Activated naive CD8-positive, alpha-beta T cell treated with anti-CD3 and anti-CD28 coated beads, Interleukin-2, amount 10 ng/mL, durations not matched to agents 7 days and 5 days (primary cell): ENCODE measurements around the gene GTSE1. TPM values are rescaled to one million over a fixed set of nuclear protein-coding genes. Genes with fewer than 3 reads are reported as not detected.
"Not testable (repeated sequence)": the region's sequence is repeated elsewhere in the genome, so short reads cannot be mapped to it uniquely, and the experiment has no call there.

Experiments used
- ATAC-seq: fragments of 150-1000 bp; cut with Tn5 transposase; one replicate; pipeline ENCODE4 v1.10.0; 2021; ENCODE audit warnings: low read depth, moderate library complexity
- POLR2A ChIA-PET: fragments of 350-600 bp; sonication (Branson Sonifier 250); formaldehyde crosslinking; loops from one replicate; lab custom pipeline; 2021; ENCODE audit warnings: antibody characterized with exemption; lab: Charles Lee
- DNase-seq: peaks from one replicate; pipeline ENCODE4 v3.0.0; 2021
- H3K27ac Mint-ChIP-seq: one replicate; pipeline ENCODE4 v1.8.0; 2022; ENCODE audit warnings: mild to moderate bottlenecking, mixed read lengths
- H3K27me3 Mint-ChIP-seq: one replicate; pipeline ENCODE4 v1.8.0; 2022; ENCODE audit warnings: mild to moderate bottlenecking, moderate library complexity, mixed read lengths
- H3K36me3 Mint-ChIP-seq: one replicate; pipeline ENCODE4 v1.8.0; 2021; ENCODE audit warnings: mild to moderate bottlenecking, mixed read lengths
- H3K4me1 Mint-ChIP-seq: one replicate; pipeline ENCODE4 v1.8.0; 2021; ENCODE audit warnings: mixed read lengths
- H3K4me3 Mint-ChIP-seq: one replicate; pipeline ENCODE4 v1.8.0; 2022; ENCODE audit warnings: mild to moderate bottlenecking, moderate library complexity, mixed read lengths
- H3K9me3 Mint-ChIP-seq: one replicate; pipeline ENCODE4 v1.8.0; 2021; ENCODE audit warnings: mixed read lengths
- total RNA-seq, 2 experiments: library from RNA; stranded (reverse); gene quantifications; one replicate each; pipeline ENCODE4 v1.2.3, GENCODE V29; 2021

The GTSE1 gene
- total RNA-seq, 2 experiments from 2014 or later, result 64.9 to 73.8 TPM

DNA sequence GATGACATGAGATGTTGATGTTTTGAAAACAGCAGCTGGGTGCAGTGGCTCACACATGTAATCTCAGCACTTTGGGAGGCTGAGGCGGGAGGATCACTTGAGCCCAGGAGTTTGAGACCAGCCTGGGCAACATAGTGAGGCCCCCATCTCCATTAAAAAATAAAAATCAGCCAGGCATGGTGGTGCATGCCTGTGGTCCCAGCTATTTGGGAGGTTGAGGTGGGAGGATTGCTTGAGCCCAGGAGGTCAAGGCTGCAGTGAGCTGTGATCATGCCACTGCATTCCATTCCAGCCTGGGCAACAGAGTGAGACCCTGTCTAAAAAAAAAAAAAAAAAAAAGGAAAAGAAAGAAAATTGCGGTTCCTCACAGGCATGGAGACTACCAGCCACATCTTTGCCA is 16.2 kb downstream of the GTSE1 start:
- not testable (repeated sequence) for H3K27ac Mint-ChIP-seq, H3K4me3 Mint-ChIP-seq, H3K27me3 Mint-ChIP-seq, H3K9me3 Mint-ChIP-seq, H3K4me1 Mint-ChIP-seq, DNase-seq, ATAC-seq
- peaks cover 45% of the 10 kb centered on the region for H3K36me3 Mint-ChIP-seq
- POLR2A ChIA-PET, result interaction anchor here (0.7 kb wide), 1 partner anchor 385 kb away, joined by 6 read pairs; no protein-coding TSS in a partner anchor

DNA sequence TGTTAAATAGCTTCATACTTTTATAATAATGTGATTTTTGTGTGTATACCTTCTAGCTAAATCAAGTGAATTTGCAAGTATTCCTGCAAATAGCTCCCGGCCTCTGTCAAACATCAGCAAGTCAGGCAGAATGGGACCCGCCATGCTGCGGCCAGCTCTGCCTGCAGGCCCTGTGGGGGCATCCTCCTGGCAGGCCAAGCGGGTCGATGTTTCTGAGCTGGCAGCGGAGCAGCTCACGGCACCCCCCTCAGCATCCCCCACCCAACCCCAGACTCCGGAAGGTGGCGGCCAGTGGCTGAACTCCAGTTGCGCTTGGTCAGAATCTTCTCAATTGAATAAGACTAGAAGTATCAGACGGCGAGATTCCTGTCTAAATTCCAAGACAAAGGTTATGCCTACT is 19.3 kb downstream of the GTSE1 start:
- ATAC-seq, result no peak

DNA sequence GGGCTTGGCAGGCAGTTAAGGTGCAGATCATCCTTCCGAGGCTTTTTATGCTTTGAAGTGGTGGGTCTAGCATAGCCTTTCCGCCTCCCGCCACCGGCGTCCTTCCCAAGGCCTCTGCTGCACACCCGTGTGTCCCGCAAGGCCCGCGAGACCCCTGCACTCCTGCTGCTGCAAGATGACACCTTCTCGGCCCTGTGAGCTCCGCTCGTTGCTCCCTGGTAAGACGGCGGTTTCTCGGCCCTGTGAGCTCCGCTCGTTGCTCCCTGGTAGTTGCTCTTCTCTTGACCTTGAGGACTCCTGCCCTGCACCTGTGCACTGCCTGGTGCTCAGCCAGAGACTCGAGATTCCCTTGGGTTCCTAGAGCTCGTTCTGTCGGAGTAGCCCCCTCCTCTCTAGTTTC is 21.0 kb downstream of the GTSE1 start:
- Mint-ChIP-seq H3K4me3 (no peak overlapping the region), H3K27me3 (no peaks in the 10 kb centered on the region), H3K9me3 (no peaks in the 10 kb centered on the region), H3K36me3 (peaks cover 43% of the 10 kb centered on the region), H3K27ac (no peak overlapping the region), H3K4me1 (peaks cover 2% of the 10 kb centered on the region)
- POLR2A ChIA-PET, result interaction anchor here (0.5 kb wide), 1 partner anchor 49 kb away, joined by 3 read pairs; no protein-coding TSS in a partner anchor
- ATAC-seq, result no peak
- no peak for DNase-seq

More for the DNA sequence above, 19.3 kb downstream of the GTSE1 start:
- Mint-ChIP-seq H3K4me3 (no peak overlapping the region), H3K9me3 (no peaks in the 10 kb centered on the region), H3K36me3 (peaks cover 42% of the 10 kb centered on the region), H3K27me3 (no peaks in the 10 kb centered on the region), H3K4me1 (peaks cover 2% of the 10 kb centered on the region), H3K27ac (no peak overlapping the region)
- no peak for DNase-seq
- POLR2A ChIA-PET, result no interaction called here

- H3K36me3 Mint-ChIP-seq, result peaks cover 49% of the 10 kb centered on the region
- H3K27me3 Mint-ChIP-seq, result no peaks in the 10 kb centered on the region
- POLR2A ChIA-PET, result no interaction called here
- DNase-seq (no peak), ATAC-seq (no peak)
- no peaks in the 10 kb centered on the region for H3K9me3 Mint-ChIP-seq
- H3K27ac Mint-ChIP-seq, result no peak overlapping the region
- no peak overlapping the region for H3K4me3 Mint-ChIP-seq
- peaks cover 2% of the 10 kb centered on the region for H3K4me1 Mint-ChIP-seq
These were observed 21.9 kb downstream of the GTSE1 start for GRCh38 chr22:46318576-46318975.

- Mint-ChIP-seq H3K4me3 (no peak overlapping the region), H3K9me3 (no peaks in the 10 kb centered on the region), H3K27ac (no peak overlapping the region), H3K4me1 (peaks cover 2% of the 10 kb centered on the region), H3K36me3 (peaks cover 47% of the 10 kb centered on the region), H3K27me3 (no peaks in the 10 kb centered on the region)
- no peak for DNase-seq
- ATAC-seq, result no peak
- POLR2A ChIA-PET, result no interaction called here
These were observed 22.6 kb downstream of the GTSE1 start for GRCh38 chr22:46319319-46319718.

GRCh38 chr22:46320166-46320710 is 23.6 kb downstream of the GTSE1 start:
- Mint-ChIP-seq H3K36me3 (peaks cover 52% of the 10 kb centered on the region), H3K27me3 (no peaks in the 10 kb centered on the region), H3K4me1 (peaks cover 2% of the 10 kb centered on the region), H3K4me3 (no peak overlapping the region), H3K9me3 (no peaks in the 10 kb centered on the region), H3K27ac (no peak overlapping the region)
- DNase-seq (no peak), ATAC-seq (no peak)
- POLR2A ChIA-PET, result no interaction called here

DNA sequence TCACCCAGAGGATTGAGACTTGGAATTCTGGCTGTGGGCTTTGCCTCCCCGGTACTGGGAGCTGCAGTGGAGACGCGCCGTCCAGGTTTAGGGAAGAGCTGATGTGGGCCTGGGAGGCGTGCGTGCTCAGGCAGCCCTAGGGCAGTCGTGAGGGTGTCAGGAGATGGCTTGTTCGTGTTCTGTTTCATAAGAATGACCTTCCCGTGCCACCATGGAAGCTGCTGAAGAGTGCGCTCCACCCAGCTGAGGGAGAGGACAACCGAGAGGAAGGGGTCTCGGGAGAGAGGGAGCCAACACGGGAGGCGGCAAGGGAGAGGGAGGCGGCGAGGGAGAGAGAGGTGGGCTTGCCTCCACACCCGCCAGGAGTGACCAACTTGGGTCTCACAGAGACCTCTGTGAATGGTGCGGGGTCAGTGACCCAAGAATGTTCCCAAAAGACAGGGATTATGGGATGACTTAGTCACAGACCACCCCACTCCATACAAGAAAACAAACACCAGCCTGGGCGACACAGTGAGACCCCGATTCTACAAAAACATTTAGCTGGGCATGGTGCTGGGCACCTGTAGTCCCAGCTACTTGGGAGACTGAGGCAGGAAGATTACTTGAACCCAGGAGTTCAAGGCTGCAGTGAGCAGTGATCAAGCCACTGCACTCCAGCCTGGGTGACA is 24.2 kb downstream of the GTSE1 start:
- no peaks in the 10 kb centered on the region for H3K27me3 Mint-ChIP-seq
- no peak overlapping the region for H3K27ac Mint-ChIP-seq
- H3K9me3 Mint-ChIP-seq, result no peaks in the 10 kb centered on the region
- ATAC-seq (no peak), DNase-seq (no peak)
- peaks cover 53% of the 10 kb centered on the region for H3K36me3 Mint-ChIP-seq
- H3K4me3 Mint-ChIP-seq, result no peak overlapping the region
- peaks cover 2% of the 10 kb centered on the region for H3K4me1 Mint-ChIP-seq
- POLR2A ChIA-PET, result no interaction called here

GRCh38 chr22:46322711-46323110 is 26.0 kb downstream of the GTSE1 start:
- Mint-ChIP-seq H3K27me3 (no peaks in the 10 kb centered on the region), H3K27ac (no peak overlapping the region), H3K9me3 (no peaks in the 10 kb centered on the region), H3K4me1 (peaks cover 2% of the 10 kb centered on the region), H3K36me3 (peaks cover 50% of the 10 kb centered on the region), H3K4me3 (no peak overlapping the region)
- POLR2A ChIA-PET, result no interaction called here
- ATAC-seq, result no peak
- no peak for DNase-seq

GRCh38 chr22:46323162-46323561 is 26.5 kb downstream of the GTSE1 start:
- peak overlapping the region; percentile 56 for H3K27ac Mint-ChIP-seq
- H3K36me3 Mint-ChIP-seq, result peaks cover 47% of the 10 kb centered on the region
- no peak for DNase-seq
- no peaks in the 10 kb centered on the region for H3K9me3 Mint-ChIP-seq
- H3K27me3 Mint-ChIP-seq, result no peaks in the 10 kb centered on the region
- no peak overlapping the region for H3K4me3 Mint-ChIP-seq
- peaks cover 2% of the 10 kb centered on the region for H3K4me1 Mint-ChIP-seq
- ATAC-seq, result no peak
- POLR2A ChIA-PET, result no interaction called here

- no peak for ATAC-seq
- POLR2A ChIA-PET, result no interaction called here
- H3K36me3 Mint-ChIP-seq, result peaks cover 32% of the 10 kb centered on the region
These were observed 29.5 kb downstream of the GTSE1 start for GRCh38 chr22:46326066-46326680.

DNA sequence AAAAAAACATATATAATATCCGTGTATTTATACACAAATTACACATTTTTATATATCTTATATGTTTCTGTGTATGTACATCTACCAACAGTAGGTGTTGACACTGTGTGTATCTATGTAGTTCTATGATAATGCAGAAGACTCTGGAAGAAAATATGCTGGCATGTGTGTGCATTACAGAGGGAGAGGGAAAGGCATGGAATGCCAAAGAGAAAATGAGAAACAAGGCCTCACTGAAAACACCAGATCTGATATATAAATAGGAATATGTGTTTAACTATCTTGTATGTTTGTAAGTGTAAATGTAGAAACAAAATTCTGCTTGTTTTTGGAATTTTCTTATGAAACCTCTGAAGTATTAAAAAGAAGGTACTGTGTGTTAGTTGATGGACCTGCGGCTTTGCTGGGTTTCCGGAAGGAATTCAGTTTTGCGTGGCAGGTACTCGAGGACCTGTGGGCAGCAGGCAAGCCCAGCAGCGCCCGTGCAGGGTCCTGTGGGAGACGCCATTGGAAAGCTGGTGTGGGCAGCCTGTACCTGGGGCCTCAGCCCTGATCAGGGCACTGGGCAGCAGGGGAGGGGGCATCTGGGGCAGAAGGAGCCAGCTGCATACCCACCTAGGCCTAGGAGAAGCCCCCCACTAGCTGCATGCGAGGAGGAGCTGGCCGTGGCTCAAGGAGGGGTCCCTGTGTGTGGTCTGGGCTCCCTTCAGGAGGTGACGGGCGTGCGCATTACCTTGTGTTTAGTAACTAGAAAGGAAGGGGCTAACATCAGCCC is 31.2 kb downstream of the GTSE1 start:
- ATAC-seq (no peak), DNase-seq (no peak)
- POLR2A ChIA-PET, result no interaction called here
- Mint-ChIP-seq H3K9me3 (no peaks in the 10 kb centered on the region), H3K4me3 (no peak overlapping the region), H3K27me3 (no peaks in the 10 kb centered on the region), H3K4me1 (no peaks in the 10 kb centered on the region), H3K36me3 (peaks cover 26% of the 10 kb centered on the region), H3K27ac (no peak overlapping the region)

More at GRCh38 chr22:46326066-46326680, 29.5 kb downstream of the GTSE1 start:
- no peak overlapping the region for H3K4me3 Mint-ChIP-seq
- DNase-seq, result no peak
- H3K27me3 Mint-ChIP-seq, result no peaks in the 10 kb centered on the region
- no peak overlapping the region for H3K27ac Mint-ChIP-seq
- no peaks in the 10 kb centered on the region for H3K4me1 Mint-ChIP-seq
- no peaks in the 10 kb centered on the region for H3K9me3 Mint-ChIP-seq

DNA sequence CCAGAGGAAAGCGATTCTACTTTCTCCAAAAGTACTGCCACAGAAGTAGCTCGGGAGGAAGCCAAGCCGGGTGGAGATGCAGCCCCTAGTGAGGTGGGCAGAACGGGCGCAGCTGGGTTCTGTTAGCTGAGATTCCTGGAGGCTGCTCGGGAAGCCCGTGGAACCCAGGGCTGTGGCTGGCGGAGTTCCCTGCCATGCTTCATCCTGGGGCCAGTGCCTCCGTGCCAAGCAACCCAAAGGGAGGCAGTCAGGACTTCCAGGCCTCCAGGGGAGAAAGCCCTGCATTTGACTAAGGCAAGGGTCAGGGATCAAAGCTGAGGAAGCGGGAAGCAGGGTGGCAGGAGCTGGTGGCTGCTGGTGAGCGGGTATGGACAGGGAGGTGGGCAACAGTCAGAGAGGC is 32.1 kb downstream of the GTSE1 start:
- Mint-ChIP-seq H3K9me3 (no peaks in the 10 kb centered on the region), H3K4me3 (no peak overlapping the region), H3K27ac (no peak overlapping the region), H3K27me3 (no peaks in the 10 kb centered on the region), H3K36me3 (peaks cover 28% of the 10 kb centered on the region), H3K4me1 (no peaks in the 10 kb centered on the region)
- POLR2A ChIA-PET, result no interaction called here
- DNase-seq (no peak), ATAC-seq (no peak)

- no peak overlapping the region for H3K27ac Mint-ChIP-seq
- H3K9me3 Mint-ChIP-seq, result no peaks in the 10 kb centered on the region
- ATAC-seq, result no peak
- no peak for DNase-seq
- POLR2A ChIA-PET, result no interaction called here
- peaks cover 3% of the 10 kb centered on the region for H3K4me1 Mint-ChIP-seq
- no peak overlapping the region for H3K4me3 Mint-ChIP-seq
- peaks cover 25% of the 10 kb centered on the region for H3K36me3 Mint-ChIP-seq
- H3K27me3 Mint-ChIP-seq, result no peaks in the 10 kb centered on the region
These were observed 32.9 kb downstream of the GTSE1 start for GRCh38 chr22:46329616-46330015.
